OCI-LY7 (cell line): ENCODE measurements around the gene NFIX.

ENCODE experiments used
- EZH2phosphoT487 ChIP-seq: fragments of 200-600 bp; sonication (generic); IDR thresholded peaks from 2 replicates; pipeline ENCODE4 v1.6.1; 2018; ENCODE audit warnings: low read depth, borderline replicate concordance, mild to moderate bottlenecking, mixed run types, antibody characterized with exemption, low read length, moderate library complexity, mixed read lengths
- TF ChIP-seq, protein P1 (sequence below): fragments of 200-600 bp; sonication (generic); conservative IDR thresholded peaks from 2 replicates; pipeline ENCODE4 v1.5.1; 2014; ENCODE audit warnings: mild to moderate bottlenecking, antibody characterized with exemption, low read length, moderate library complexity, mixed read lengths

DNA sequence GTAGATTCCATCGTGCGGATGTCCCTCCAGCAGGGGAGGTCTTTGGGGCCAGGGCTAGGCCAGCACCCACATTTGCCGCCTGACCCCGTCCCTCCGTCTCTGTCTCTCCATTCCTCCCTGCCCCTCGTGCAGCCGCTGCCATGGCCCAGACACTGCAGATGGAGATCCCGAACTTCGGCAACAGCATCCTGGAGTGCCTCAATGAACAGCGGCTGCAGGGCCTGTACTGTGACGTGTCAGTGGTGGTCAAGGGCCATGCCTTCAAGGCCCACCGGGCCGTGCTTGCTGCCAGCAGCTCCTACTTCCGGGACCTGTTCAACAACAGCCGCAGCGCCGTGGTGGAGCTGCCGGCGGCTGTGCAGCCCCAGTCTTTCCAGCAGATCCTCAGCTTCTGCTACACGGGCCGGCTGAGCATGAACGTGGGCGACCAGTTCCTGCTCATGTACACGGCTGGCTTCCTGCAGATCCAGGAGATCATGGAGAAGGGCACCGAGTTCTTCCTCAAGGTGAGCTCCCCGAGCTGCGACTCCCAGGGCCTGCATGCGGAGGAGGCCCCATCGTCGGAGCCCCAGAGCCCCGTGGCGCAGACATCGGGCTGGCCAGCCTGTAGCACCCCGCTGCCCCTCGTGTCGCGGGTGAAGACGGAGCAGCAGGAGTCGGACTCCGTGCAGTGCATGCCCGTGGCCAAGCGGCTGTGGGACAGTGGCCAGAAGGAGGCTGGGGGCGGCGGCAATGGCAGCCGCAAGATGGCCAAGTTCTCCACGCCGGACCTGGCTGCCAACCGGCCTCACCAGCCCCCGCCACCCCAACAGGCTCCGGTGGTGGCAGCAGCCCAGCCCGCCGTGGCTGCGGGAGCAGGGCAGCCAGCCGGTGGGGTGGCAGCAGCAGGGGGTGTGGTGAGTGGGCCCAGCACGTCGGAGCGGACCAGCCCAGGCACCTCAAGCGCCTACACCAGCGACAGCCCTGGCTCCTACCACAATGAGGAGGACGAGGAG is 140.1 kb downstream of the NFIX start:
- TF ChIP-seq, protein P1, sequence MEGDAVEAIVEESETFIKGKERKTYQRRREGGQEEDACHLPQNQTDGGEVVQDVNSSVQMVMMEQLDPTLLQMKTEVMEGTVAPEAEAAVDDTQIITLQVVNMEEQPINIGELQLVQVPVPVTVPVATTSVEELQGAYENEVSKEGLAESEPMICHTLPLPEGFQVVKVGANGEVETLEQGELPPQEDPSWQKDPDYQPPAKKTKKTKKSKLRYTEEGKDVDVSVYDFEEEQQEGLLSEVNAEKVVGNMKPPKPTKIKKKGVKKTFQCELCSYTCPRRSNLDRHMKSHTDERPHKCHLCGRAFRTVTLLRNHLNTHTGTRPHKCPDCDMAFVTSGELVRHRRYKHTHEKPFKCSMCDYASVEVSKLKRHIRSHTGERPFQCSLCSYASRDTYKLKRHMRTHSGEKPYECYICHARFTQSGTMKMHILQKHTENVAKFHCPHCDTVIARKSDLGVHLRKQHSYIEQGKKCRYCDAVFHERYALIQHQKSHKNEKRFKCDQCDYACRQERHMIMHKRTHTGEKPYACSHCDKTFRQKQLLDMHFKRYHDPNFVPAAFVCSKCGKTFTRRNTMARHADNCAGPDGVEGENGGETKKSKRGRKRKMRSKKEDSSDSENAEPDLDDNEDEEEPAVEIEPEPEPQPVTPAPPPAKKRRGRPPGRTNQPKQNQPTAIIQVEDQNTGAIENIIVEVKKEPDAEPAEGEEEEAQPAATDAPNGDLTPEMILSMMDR: no peak
- TF ChIP-seq EZH2phosphoT487: no peak
